ENCODE data around the gene CD8B2.
"Not testable (repeated sequence)": the region's sequence is repeated elsewhere in the genome, so short reads cannot be mapped to it uniquely, and the experiment has no call there.

DNA sequence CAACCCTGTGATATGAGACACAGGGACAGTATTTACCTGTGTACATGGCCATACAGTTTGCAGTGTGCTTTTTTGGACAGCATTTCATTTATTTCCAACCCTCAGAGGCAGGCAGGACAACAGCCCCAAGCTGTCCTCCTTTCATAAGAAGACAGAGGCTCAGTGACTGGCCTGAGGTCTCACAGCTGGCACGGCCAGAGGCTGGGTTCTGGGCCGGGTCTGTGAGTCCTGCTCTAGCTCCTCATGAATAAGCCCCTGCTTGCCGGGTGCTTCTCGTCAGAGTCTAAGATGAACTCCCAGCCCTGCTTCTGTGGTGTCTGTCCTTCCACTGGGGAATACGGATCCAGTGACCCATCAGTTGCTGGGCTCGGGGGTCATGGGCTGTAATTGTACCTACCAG lies 2.5 kb downstream of the CD8B2 start:
- TF ChIP-seq, protein P1, sequence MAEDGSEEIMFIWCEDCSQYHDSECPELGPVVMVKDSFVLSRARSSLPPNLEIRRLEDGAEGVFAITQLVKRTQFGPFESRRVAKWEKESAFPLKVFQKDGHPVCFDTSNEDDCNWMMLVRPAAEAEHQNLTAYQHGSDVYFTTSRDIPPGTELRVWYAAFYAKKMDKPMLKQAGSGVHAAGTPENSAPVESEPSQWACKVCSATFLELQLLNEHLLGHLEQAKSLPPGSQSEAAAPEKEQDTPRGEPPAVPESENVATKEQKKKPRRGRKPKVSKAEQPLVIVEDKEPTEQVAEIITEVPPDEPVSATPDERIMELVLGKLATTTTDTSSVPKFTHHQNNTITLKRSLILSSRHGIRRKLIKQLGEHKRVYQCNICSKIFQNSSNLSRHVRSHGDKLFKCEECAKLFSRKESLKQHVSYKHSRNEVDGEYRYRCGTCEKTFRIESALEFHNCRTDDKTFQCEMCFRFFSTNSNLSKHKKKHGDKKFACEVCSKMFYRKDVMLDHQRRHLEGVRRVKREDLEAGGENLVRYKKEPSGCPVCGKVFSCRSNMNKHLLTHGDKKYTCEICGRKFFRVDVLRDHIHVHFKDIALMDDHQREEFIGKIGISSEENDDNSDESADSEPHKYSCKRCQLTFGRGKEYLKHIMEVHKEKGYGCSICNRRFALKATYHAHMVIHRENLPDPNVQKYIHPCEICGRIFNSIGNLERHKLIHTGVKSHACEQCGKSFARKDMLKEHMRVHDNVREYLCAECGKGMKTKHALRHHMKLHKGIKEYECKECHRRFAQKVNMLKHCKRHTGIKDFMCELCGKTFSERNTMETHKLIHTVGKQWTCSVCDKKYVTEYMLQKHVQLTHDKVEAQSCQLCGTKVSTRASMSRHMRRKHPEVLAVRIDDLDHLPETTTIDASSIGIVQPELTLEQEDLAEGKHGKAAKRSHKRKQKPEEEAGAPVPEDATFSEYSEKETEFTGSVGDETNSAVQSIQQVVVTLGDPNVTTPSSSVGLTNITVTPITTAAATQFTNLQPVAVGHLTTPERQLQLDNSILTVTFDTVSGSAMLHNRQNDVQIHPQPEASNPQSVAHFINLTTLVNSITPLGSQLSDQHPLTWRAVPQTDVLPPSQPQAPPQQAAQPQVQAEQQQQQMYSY (CRISPR knock-in tag; IDR thresholded peaks at IDR 0.05), result not testable (repeated sequence)
- not testable (repeated sequence) for TF ChIP-seq CTCF (IDR thresholded peaks at IDR 0.05); JUN (CRISPR knock-in tag; IDR thresholded peaks at IDR 0.05)
- TF ChIP-seq, protein P2, sequence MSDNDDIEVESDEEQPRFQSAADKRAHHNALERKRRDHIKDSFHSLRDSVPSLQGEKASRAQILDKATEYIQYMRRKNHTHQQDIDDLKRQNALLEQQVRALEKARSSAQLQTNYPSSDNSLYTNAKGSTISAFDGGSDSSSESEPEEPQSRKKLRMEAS (CRISPR knock-in tag; IDR thresholded peaks at IDR 0.05), result not testable (repeated sequence)
